ENCODE measurements around the gene PKN1. TPM values are rescaled to one million over a fixed set of nuclear protein-coding genes. Genes with fewer than 3 reads are reported as not detected.

The PKN1 gene
- total RNA-seq, 1 experiment from 2014 or later: 170 TPM

DNA sequence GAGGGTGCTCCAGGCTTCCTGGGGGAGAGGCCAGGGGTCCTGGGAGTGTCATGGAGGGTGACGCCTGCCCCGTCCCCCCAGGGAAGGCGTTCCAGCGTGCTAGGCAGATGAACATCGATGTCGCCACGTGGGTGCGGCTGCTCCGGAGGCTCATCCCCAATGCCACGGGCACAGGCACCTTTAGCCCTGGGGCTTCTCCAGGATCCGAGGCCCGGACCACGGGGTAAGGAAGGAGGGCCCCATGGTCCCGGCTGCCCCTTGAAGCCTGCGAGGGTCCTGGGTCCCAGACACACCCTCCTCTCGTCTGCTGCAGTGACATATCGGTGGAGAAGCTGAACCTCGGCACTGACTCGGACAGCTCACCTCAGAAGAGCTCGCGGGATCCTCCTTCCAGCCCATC is 30.6 kb downstream of the PKN1 start:
- no peaks in the 10 kb centered on the region for H3K27me3 Mint-ChIP-seq (ENCODE audit: low read depth)
- CTCF ChIA-PET: interaction anchor here (0.9 kb wide), 1 partner anchor 13 kb away, joined by 3 read pairs; no protein-coding TSS in a partner anchor
- ATAC-seq (no peak), DNase-seq (ENCODE audit: low spot score) (no peak)
- H3K4me3 Mint-ChIP-seq: no peak overlapping the region
- POLR2A ChIA-PET: no interaction called here
- H3K4me1 Mint-ChIP-seq: no peaks in the 10 kb centered on the region
- H3K27ac Mint-ChIP-seq: no peak overlapping the region
- TF ChIP-seq NR3C1 (CRISPR knock-in tag; conservative IDR thresholded peaks at IDR 0.05; ENCODE audit: low read depth): no peak
- peaks cover 34% of the 10 kb centered on the region for H3K36me3 Mint-ChIP-seq
- H3K9me3 Mint-ChIP-seq: no peaks in the 10 kb centered on the region

- CTCF ChIA-PET: interaction anchor here (1.1 to 1.7 kb wide), 7 partner anchors 13 to 327 kb away, joined by 3 to 15 read pairs (median 8); partner anchors contain the start of gene GIPC1
- Mint-ChIP-seq H3K36me3 (peaks cover 34% of the 10 kb centered on the region), H3K9me3 (no peaks in the 10 kb centered on the region), H3K4me3 (no peak overlapping the region), H3K27ac (no peak overlapping the region), H3K27me3 (ENCODE audit: low read depth) (no peaks in the 10 kb centered on the region), H3K4me1 (no peaks in the 10 kb centered on the region)
- TF ChIP-seq GABPB1 (CRISPR knock-in tag; IDR thresholded peaks at IDR 0.05) (no peak), ZBTB43 (CRISPR knock-in tag; IDR thresholded peaks at IDR 0.05) (no peak), ZNF281 (CRISPR knock-in tag; IDR thresholded peaks at IDR 0.05) (no peak), NFATC4 (CRISPR knock-in tag; IDR thresholded peaks at IDR 0.05) (no peak), ZSCAN18 (CRISPR knock-in tag; IDR thresholded peaks at IDR 0.05) (no peak)
- TF ChIP-seq, protein P1, sequence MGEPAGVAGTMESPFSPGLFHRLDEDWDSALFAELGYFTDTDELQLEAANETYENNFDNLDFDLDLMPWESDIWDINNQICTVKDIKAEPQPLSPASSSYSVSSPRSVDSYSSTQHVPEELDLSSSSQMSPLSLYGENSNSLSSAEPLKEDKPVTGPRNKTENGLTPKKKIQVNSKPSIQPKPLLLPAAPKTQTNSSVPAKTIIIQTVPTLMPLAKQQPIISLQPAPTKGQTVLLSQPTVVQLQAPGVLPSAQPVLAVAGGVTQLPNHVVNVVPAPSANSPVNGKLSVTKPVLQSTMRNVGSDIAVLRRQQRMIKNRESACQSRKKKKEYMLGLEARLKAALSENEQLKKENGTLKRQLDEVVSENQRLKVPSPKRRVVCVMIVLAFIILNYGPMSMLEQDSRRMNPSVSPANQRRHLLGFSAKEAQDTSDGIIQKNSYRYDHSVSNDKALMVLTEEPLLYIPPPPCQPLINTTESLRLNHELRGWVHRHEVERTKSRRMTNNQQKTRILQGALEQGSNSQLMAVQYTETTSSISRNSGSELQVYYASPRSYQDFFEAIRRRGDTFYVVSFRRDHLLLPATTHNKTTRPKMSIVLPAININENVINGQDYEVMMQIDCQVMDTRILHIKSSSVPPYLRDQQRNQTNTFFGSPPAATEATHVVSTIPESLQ (CRISPR knock-in tag; IDR thresholded peaks at IDR 0.05): no peak
- DNase-seq (ENCODE audit: low spot score) (no peak), ATAC-seq (no peak)
- POLR2A ChIA-PET: interaction anchor here (1.4 kb wide), 1 partner anchor 17 kb away, joined by 4 read pairs; no protein-coding TSS in a partner anchor
Measured at GRCh38 chr19:14467391-14467790, 34.3 kb downstream of the PKN1 start.

- ChIA-PET POLR2A (interaction anchor here (1.4 kb wide), 1 partner anchor 18 kb away, joined by 4 read pairs; no protein-coding TSS in a partner anchor), CTCF (interaction anchor here (0.6 to 1.7 kb wide), 8 partner anchors 12 to 327 kb away, joined by 3 to 15 read pairs (median 6); partner anchors contain the start of gene GIPC1)
- Mint-ChIP-seq H3K27me3 (ENCODE audit: low read depth) (peaks cover 3% of the 10 kb centered on the region; the same call in 1 of the 2 replicates), H3K27ac (no peak overlapping the region), H3K9me3 (no peaks in the 10 kb centered on the region), H3K36me3 (peaks cover 34% of the 10 kb centered on the region), H3K4me1 (peaks cover 1% of the 10 kb centered on the region), H3K4me3 (no peak overlapping the region)
- TF ChIP-seq NR1H2 (CRISPR knock-in tag; IDR thresholded peaks at IDR 0.05): no peak
- TF ChIP-seq, protein P2, sequence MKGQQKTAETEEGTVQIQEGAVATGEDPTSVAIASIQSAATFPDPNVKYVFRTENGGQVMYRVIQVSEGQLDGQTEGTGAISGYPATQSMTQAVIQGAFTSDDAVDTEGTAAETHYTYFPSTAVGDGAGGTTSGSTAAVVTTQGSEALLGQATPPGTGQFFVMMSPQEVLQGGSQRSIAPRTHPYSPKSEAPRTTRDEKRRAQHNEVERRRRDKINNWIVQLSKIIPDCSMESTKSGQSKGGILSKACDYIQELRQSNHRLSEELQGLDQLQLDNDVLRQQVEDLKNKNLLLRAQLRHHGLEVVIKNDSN (CRISPR knock-in tag; IDR thresholded peaks at IDR 0.05): no peak
- no peak for TF ChIP-seq ZNF281 (CRISPR knock-in tag; IDR thresholded peaks at IDR 0.05)
- TF ChIP-seq HMGXB4 (CRISPR knock-in tag; IDR thresholded peaks at IDR 0.05): no peak
- no peak for TF ChIP-seq GTF2I (CRISPR knock-in tag; conservative IDR thresholded peaks at IDR 0.05)
- TF ChIP-seq GRHL2 (CRISPR knock-in tag; IDR thresholded peaks at IDR 0.05; ENCODE audit: insufficient replicate concordance, severe bottlenecking): no peak
- no peak for TF ChIP-seq ZMAT4 (CRISPR knock-in tag; IDR thresholded peaks at IDR 0.05)
- no peak for TF ChIP-seq TEAD4 (CRISPR knock-in tag; IDR thresholded peaks at IDR 0.05)
- no peak for ATAC-seq
- no peak for DNase-seq (ENCODE audit: low spot score)
Measured at GRCh38 chr19:14467816-14468215, 34.7 kb downstream of the PKN1 start.

Measured in WTC11 (cell line).